GM12878 (cell line): ENCODE results near the gene TRIM71.

ENCODE experiments used
- CEBPB ChIP-seq, 2 experiments: fragments of 150-350 bp in 1 of 2; IDR thresholded peaks; 2 replicates each; pipeline ENCODE4 v1.6.1; 2012 to 2014; ENCODE audit warnings: low read depth in 2 of 2, low read length in 2 of 2, borderline replicate concordance in 1 of 2, inconsistent platforms in 1 of 2
- CEBPZ ChIP-seq: fragments of 150-350 bp; IDR thresholded peaks from 2 replicates; pipeline ENCODE4 v1.6.1; 2016; ENCODE audit warnings: low read depth, low read length
- MYC ChIP-seq: IDR thresholded peaks from 2 replicates; pipeline ENCODE4 v1.6.1; 2011; ENCODE audit warnings: mild to moderate bottlenecking, low read length, moderate library complexity, inconsistent platforms; ENCODE audit not compliant: insufficient read depth, insufficient replicate concordance, insufficient read length, severe bottlenecking
- POLR2AphosphoS5 ChIP-seq: IDR thresholded peaks from 2 replicates; pipeline ENCODE4 v1.6.1; 2011; ENCODE audit warnings: mild to moderate bottlenecking, low read length, inconsistent platforms
- RAD51 ChIP-seq: fragments of 450-650 bp; IDR thresholded peaks from 2 replicates; pipeline ENCODE4 v1.6.1; 2016; ENCODE audit warnings: moderate library complexity, mild to moderate bottlenecking, inconsistent platforms
- TARDBP ChIP-seq: IDR thresholded peaks from 2 replicates; pipeline ENCODE4 v1.6.1; 2016; ENCODE audit warnings: borderline replicate concordance

DNA sequence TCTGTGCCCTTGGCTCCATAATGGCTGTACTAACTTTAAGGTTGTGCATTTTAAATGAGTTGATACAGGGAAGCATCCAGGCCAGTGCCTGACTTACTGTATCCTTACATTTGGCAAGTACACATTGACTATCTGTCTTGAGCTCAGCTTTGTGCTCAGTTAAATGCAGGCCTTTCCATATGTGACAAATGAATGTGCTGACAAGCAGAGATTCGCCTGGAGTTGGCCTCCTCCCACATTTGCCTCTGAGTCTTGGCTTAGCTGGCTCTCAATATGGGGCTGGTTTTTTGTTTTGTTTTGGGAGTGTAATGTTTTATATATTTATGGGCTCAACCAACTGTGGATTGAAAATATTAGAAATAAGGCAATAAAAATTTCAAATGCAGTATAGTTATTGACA, 29.7 kb downstream of the TRIM71 start:
- TF ChIP-seq POLR2AphosphoS5 = no peak
- no peak for TF ChIP-seq CEBPZ
- no peak for TF ChIP-seq CEBPB (IDR thresholded peaks at IDR 0.05; ENCODE audit: borderline replicate concordance in 1 of 2, low read depth in 2 of 2, low read length in 2 of 2)
- no peak for TF ChIP-seq RAD51
- TF ChIP-seq MYC = no peak
- TF ChIP-seq TARDBP = no peak
